Erythroblast (primary cell): Measurements from ENCODE around the gene MID1IP1.

ENCODE experiments used
- GATA1 ChIP-seq: IDR thresholded peaks from 2 replicates; pipeline ENCODE4 v1.6.1; 2011; ENCODE audit warnings: low read depth, mild to moderate bottlenecking, control low read depth, low read length, moderate library complexity
- POLR2A ChIP-seq: IDR thresholded peaks from 2 replicates; pipeline ENCODE4 v1.6.1; 2011; ENCODE audit warnings: mild to moderate bottlenecking, low read length

GRCh38 chrX:38824176-38824575 is 22.9 kb downstream of the MID1IP1 start:
- TF ChIP-seq POLR2A (no peak), GATA1 (no peak)
